Activated B cell treated with CpG ODN at 0.5 μM for 24 hours (primary cell): ENCODE results near the gene CYB5B. TPM values are rescaled to one million over a fixed set of nuclear protein-coding genes. Genes with fewer than 3 reads are reported as not detected.

ENCODE experiments used
- ATAC-seq: fragments of 200-7000 bp; cut with Tn5 transposase; one replicate; pipeline ENCODE4 v1.10.0; 2021; ENCODE audit warnings: low read depth, mild to moderate bottlenecking, moderate library complexity
- CTCF ChIA-PET: fragments of 350-600 bp; sonication (Branson Sonifier 250); formaldehyde crosslinking; loops from one replicate; lab custom pipeline; 2021; ENCODE audit warnings: antibody characterized with exemption; lab: Charles Lee
- POLR2A ChIA-PET: fragments of 350-600 bp; sonication (Branson Sonifier 250); formaldehyde crosslinking; loops from one replicate; lab custom pipeline; 2021; ENCODE audit warnings: antibody characterized with exemption; lab: Charles Lee
- DNase-seq: peaks from one replicate; pipeline ENCODE4 v3.0.0; 2022
- H3K27ac Mint-ChIP-seq: one replicate; pipeline ENCODE4 v1.8.0; 2020; ENCODE audit warnings: mixed read lengths
- H3K27me3 Mint-ChIP-seq: one replicate; pipeline ENCODE4 v1.8.0; 2021; ENCODE audit warnings: mixed read lengths
- H3K36me3 Mint-ChIP-seq: one replicate; pipeline ENCODE4 v1.8.0; 2021; ENCODE audit warnings: low read depth, mixed read lengths
- H3K4me1 Mint-ChIP-seq: one replicate; pipeline ENCODE4 v1.8.0; 2021; ENCODE audit warnings: mixed read lengths
- H3K4me3 Mint-ChIP-seq: one replicate; pipeline ENCODE4 v1.8.0; 2020; ENCODE audit warnings: mild to moderate bottlenecking, mixed read lengths
- H3K9me3 Mint-ChIP-seq: one replicate; pipeline ENCODE4 v1.8.0; 2020; ENCODE audit warnings: mixed read lengths
- CTCF ChIP-seq: fragments of 200-600 bp; IDR thresholded peaks from one replicate; pipeline ENCODE4 v1.8.0; 2022; ENCODE audit warnings: antibody characterized with exemption, mild to moderate bottlenecking
- intact Hi-C: fragments of 100-400 bp; cut with micrococcal nuclease; formaldehyde crosslinking; loops from one replicate; pipeline ENCODE4 v1.15.1; 2024
- total RNA-seq: library from RNA; stranded (reverse); gene quantifications from 2 replicates; pipeline ENCODE4 v1.2.3, GENCODE V29; 2022

The CYB5B gene
- total RNA-seq: 112 and 115 TPM in 2 replicates

GRCh38 chr16:69424053-69424934, at the start of gene CYB5B:
TSS of gene CYB5B (plus strand) at chr16:69424619. CDS start at chr16:69424684, 65 bp downstream.
- Mint-ChIP-seq H3K4me3 (peak within 1 kb of the TSS; percentile 96), H3K27ac (peak within 1 kb of the TSS; percentile 91), H3K27me3 (no peaks in the 10 kb centered on the region), H3K36me3 (peaks cover 28% of the 10 kb centered on the region), H3K4me1 (peaks cover 24% of the 10 kb centered on the region), H3K9me3 (peaks cover 6% of the 10 kb centered on the region)
- intact Hi-C loops: loop anchor here (1.0 to 2.0 kb wide), 7 partner anchors 11 to 140 kb away; partner anchors contain the start of genes COG8 and NIP7
- ATAC-seq (peak; percentile 95), DNase-seq (peak; percentile 81)
- ChIA-PET CTCF (interaction anchor here (1.3 kb wide), 1 partner anchor 28 kb away, joined by 5 read pairs; no protein-coding TSS in a partner anchor), POLR2A (interaction anchor here (0.6 to 1.5 kb wide), 13 partner anchors 14 to 1102 kb away, joined by 3 to 9 read pairs (median 5); partner anchors contain the start of genes COG8, NIP7 and TERF2)
- no peak for TF ChIP-seq CTCF

- H3K9me3 Mint-ChIP-seq: no peaks in the 10 kb centered on the region
- no peaks in the 10 kb centered on the region for H3K27me3 Mint-ChIP-seq
- no peak overlapping the region for H3K27ac Mint-ChIP-seq
- ATAC-seq (no peak), DNase-seq (no peak)
- peaks cover 58% of the 10 kb centered on the region for H3K36me3 Mint-ChIP-seq
- H3K4me3 Mint-ChIP-seq: no peak overlapping the region
- no peak for TF ChIP-seq CTCF
- peaks cover 42% of the 10 kb centered on the region for H3K4me1 Mint-ChIP-seq
- ChIA-PET CTCF (no interaction called here), POLR2A (interaction anchor here (1.0 kb wide), 1 partner anchor 53 kb away, joined by 3 read pairs; no protein-coding TSS in a partner anchor)
- intact Hi-C loops: loop anchor here (1.0 kb wide), 1 partner anchor 7 kb away; no protein-coding TSS in a partner anchor
Measured at GRCh38 chr16:69376393-69377059, 47.9 kb upstream of the CYB5B start.

- peaks cover 41% of the 10 kb centered on the region for H3K4me1 Mint-ChIP-seq
- ChIA-PET CTCF (no interaction called here), POLR2A (interaction anchor here (0.5 to 0.7 kb wide), 2 partner anchors 19 to 225 kb away, joined by 4 to 8 read pairs; no protein-coding TSS in a partner anchor)
- no peak overlapping the region for H3K4me3 Mint-ChIP-seq
- H3K27ac Mint-ChIP-seq: no peak overlapping the region
- intact Hi-C loops: no loop called here
- TF ChIP-seq CTCF: no peak
- H3K36me3 Mint-ChIP-seq: peaks cover 58% of the 10 kb centered on the region
- no peaks in the 10 kb centered on the region for H3K27me3 Mint-ChIP-seq
- no peaks in the 10 kb centered on the region for H3K9me3 Mint-ChIP-seq
- ATAC-seq (no peak), DNase-seq (no peak)
Measured at GRCh38 chr16:69378036-69378435, 46.4 kb upstream of the CYB5B start.

GRCh38 chr16:69378760-69379159, 45.7 kb upstream of the CYB5B start:
- CTCF ChIA-PET: no interaction called here
- Mint-ChIP-seq H3K36me3 (peaks cover 61% of the 10 kb centered on the region), H3K27ac (no peak overlapping the region)

More at GRCh38 chr16:69378760-69379159, 45.7 kb upstream of the CYB5B start:
- Mint-ChIP-seq H3K4me3 (no peak overlapping the region), H3K27me3 (no peaks in the 10 kb centered on the region), H3K4me1 (peaks cover 40% of the 10 kb centered on the region), H3K9me3 (no peaks in the 10 kb centered on the region)
- intact Hi-C loops: no loop called here
- no peak for ATAC-seq
- POLR2A ChIA-PET: interaction anchor here (0.6 to 0.7 kb wide), 2 partner anchors 224 to 848 kb away, joined by 3 to 8 read pairs; no protein-coding TSS in a partner anchor
- no peak for DNase-seq
- no peak for TF ChIP-seq CTCF
